Endodermal cell (in vitro differentiated cells): ENCODE data around the gene NUPR1. TPM values are rescaled to one million over a fixed set of nuclear protein-coding genes. Genes with fewer than 3 reads are reported as not detected.

Source experiments
- DNase-seq: peaks from one replicate; pipeline ENCODE4 v3.0.0-alpha.2; 2017
- H3K27ac ChIP-seq: 2 replicates; pipeline ENCODE4 v1.5.1; 2013; ENCODE audit warnings: mild to moderate bottlenecking, low read depth, low read length, moderate library complexity
- H3K27me3 ChIP-seq: 2 replicates; pipeline ENCODE4 v1.6.1; 2013; ENCODE audit warnings: mild to moderate bottlenecking, low read length, moderate library complexity; ENCODE audit not compliant: insufficient read depth, control insufficient read depth, poor library complexity, severe bottlenecking
- H3K36me3 ChIP-seq: 2 replicates; pipeline ENCODE4 v1.7.0; 2013; ENCODE audit warnings: mild to moderate bottlenecking, low read length, moderate library complexity; ENCODE audit not compliant: control insufficient read depth, insufficient read depth
- H3K4me1 ChIP-seq: one replicate; pipeline ENCODE4 v1.7.0; 2013; ENCODE audit warnings: low read length; ENCODE audit not compliant: control insufficient read depth, insufficient read depth
- H3K4me3 ChIP-seq: 2 replicates; pipeline ENCODE4 v1.5.1; 2013; ENCODE audit warnings: mild to moderate bottlenecking, low read length, moderate library complexity
- H3K9ac ChIP-seq: 2 replicates; pipeline ENCODE4 v1.6.1; 2013; ENCODE audit warnings: mild to moderate bottlenecking, low read length, moderate library complexity; ENCODE audit not compliant: poor library complexity, severe bottlenecking; ENCODE audit errors: extremely low read depth
- H3K9me3 ChIP-seq: 2 replicates; pipeline ENCODE4 v1.6.1; 2013; ENCODE audit warnings: mild to moderate bottlenecking, low read length, moderate library complexity; ENCODE audit not compliant: control insufficient read depth
- H3K27ac Mint-ChIP-seq: 2 replicates; pipeline ENCODE4 v1.8.0; 2020; ENCODE audit warnings: mixed read lengths
- H3K27me3 Mint-ChIP-seq: 2 replicates; pipeline ENCODE4 v1.8.0; 2021; ENCODE audit warnings: mild to moderate bottlenecking, mixed read lengths; ENCODE audit not compliant: insufficient read depth
- H3K36me3 Mint-ChIP-seq: 2 replicates; pipeline ENCODE4 v1.8.0; 2020; ENCODE audit warnings: low read depth, mixed read lengths
- H3K4me1 Mint-ChIP-seq: 2 replicates; pipeline ENCODE4 v1.8.0; 2020; ENCODE audit warnings: mixed read lengths
- H3K4me3 Mint-ChIP-seq: 2 replicates; pipeline ENCODE4 v1.8.0; 2020; ENCODE audit warnings: mild to moderate bottlenecking, moderate library complexity, mixed read lengths
- H3K9me3 Mint-ChIP-seq: 2 replicates; pipeline ENCODE4 v1.8.0; 2020; ENCODE audit warnings: mild to moderate bottlenecking, mixed read lengths
- WGBS, 2 experiments: methylation state at CpG; one replicate each; pipeline versions ENCODE4 v1.1.5 to v1.1.7; 2013; ENCODE audit warnings: missing lambda C conversion rate in 2 of 2, mixed read lengths in 1 of 2; ENCODE audit not compliant: insufficient coverage in 1 of 2, insufficient read length in 1 of 2; 5-methylcytosine and 5-hydroxymethylcytosine counted together
- long read RNA-seq, 4 experiments: library from polyadenylated mRNA in 2 of 4; library from RNA in 1 of 4; library from capped mRNA in 1 of 4; stranded (forward) in 3 of 4; unstranded in 1 of 4; transcript quantifications; one replicate each; pipeline ENCODE4 v2.0.0, GENCODE V29; 2020 to 2021; ENCODE audit warnings: inconsistent platforms in 1 of 4
- polyA plus RNA-seq, 2 experiments: library from polyadenylated mRNA; stranded (reverse); fragments of 50-300 nt; gene quantifications; one replicate each; pipeline ENCODE4 v1.2.3, GENCODE V29; 2013
- total RNA-seq, 2 donors: library from RNA; stranded (reverse); fragmentation: NEBNext Ultra II Directional in 1 of 2; extraction: Animal tissue kit (Norgen Biotek cat#: 25700) in 1 of 2; gene quantifications; 2 replicates in 1 of 2; 3 replicates in 1 of 2; pipeline ENCODE4 v1.2.1, GENCODE V29; 2021
- TF ChIP-seq, protein P1 (sequence below): fragments of 200-600 bp; sonication (generic); conservative IDR thresholded peaks from 2 replicates; pipeline ENCODE4 v1.5.0; 2021; ENCODE audit warnings: antibody characterized with exemption, mild to moderate bottlenecking

The NUPR1 gene
- not detected for total RNA-seq
- 0.14 TPM for polyA plus RNA-seq (2013, experiment 1 of 2)
- polyA plus RNA-seq (2013, experiment 2 of 2), result not detected
- long read RNA-seq, experiment 1, result 0 reads
- long read RNA-seq, experiment 2, result 0 reads
- long read RNA-seq, experiment 3, result 0 reads
- long read RNA-seq, experiment 4, result 0 reads

DNA sequence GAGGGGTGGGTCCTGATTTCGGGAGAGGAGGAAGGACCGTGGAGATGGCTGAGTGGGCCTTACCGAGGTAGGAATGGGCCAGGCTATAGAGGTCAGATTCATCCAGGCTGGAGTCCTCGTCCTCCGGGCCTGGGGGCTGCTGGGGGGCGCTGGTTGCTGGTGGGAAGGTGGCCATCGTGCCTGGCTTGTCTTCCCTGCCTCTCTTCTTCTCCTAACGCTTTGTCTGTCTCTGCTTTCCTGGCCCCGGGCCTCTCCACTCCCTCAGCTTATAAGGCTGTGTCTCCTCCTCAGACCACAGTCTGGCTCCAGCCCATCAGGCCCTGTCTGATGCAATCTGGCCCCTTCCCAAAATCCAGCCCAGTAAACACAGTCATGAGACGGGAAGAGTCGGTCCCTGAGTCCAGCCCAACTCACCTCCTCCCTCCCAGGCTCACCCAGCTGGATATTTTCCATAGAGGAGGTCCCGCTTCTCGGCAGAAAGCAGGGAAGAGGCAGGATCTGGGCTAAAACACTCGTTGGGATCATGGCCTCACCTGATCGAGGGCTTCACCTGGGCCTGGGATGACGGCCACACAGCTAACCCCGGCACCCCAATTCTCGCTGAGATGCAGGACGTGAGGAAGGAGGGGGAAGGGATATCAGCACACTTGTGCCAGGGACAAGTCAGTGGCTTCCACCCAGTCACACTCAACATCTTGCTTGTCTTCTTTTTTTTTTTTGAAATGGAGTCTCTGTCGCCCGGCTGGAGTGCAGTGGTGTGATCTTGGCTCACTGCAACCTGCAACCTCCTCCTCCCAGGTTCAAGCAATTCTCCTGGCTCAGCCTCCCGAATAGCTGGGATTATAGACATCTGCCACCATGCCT is at the start of gene NUPR1:
Gene NUPR1, minus strand, starts transcription at position 242 of the 864 bp plus-strand sequence. Its CDS starts 67 bp downstream, at position 175.
- Histone ChIP-seq H3K27me3 (no peaks in the 10 kb centered on the region), H3K27ac (no peak within 1 kb of the TSS), H3K9ac (no peak within 1 kb of the TSS), H3K4me3 (no peak within 1 kb of the TSS), H3K36me3 (no peaks in the 10 kb centered on the region), H3K9me3 (no peaks in the 10 kb centered on the region), H3K4me1 (no peaks in the 10 kb centered on the region)
- no peaks in the 10 kb centered on the region for H3K36me3 Mint-ChIP-seq
- no peak within 1 kb of the TSS for H3K4me3 Mint-ChIP-seq
- 87% methylated on average over 10 to 22 of the region's 22 CpGs for WGBS, 2 experiments
- TF ChIP-seq, protein P1, sequence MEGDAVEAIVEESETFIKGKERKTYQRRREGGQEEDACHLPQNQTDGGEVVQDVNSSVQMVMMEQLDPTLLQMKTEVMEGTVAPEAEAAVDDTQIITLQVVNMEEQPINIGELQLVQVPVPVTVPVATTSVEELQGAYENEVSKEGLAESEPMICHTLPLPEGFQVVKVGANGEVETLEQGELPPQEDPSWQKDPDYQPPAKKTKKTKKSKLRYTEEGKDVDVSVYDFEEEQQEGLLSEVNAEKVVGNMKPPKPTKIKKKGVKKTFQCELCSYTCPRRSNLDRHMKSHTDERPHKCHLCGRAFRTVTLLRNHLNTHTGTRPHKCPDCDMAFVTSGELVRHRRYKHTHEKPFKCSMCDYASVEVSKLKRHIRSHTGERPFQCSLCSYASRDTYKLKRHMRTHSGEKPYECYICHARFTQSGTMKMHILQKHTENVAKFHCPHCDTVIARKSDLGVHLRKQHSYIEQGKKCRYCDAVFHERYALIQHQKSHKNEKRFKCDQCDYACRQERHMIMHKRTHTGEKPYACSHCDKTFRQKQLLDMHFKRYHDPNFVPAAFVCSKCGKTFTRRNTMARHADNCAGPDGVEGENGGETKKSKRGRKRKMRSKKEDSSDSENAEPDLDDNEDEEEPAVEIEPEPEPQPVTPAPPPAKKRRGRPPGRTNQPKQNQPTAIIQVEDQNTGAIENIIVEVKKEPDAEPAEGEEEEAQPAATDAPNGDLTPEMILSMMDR, result no peak
- DNase-seq, result peak; percentile 52
- H3K27ac Mint-ChIP-seq, result peak within 1 kb of the TSS; percentile 82
- no peaks in the 10 kb centered on the region for H3K9me3 Mint-ChIP-seq
- H3K4me1 Mint-ChIP-seq, result no peaks in the 10 kb centered on the region
- no peaks in the 10 kb centered on the region for H3K27me3 Mint-ChIP-seq

DNA sequence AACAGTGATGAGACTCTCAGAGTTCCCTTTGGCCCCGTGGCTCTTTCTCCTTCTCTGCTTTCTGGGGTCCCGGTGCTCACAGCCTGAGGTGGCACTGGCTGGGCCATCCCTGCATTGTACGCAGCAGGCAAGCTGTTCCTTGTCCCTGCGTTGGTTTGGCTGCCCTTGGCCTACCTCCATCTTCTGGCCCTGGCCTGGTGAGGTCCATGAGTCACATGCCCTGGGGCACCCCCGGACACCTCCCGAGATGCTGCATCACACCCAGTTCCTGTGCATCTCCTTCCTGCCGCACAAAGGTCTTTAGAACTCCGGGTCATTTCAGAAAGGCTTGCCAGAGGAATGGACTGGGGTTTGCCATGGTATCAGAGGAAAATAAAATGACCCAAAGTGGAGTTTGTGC is 48.6 kb upstream of the NUPR1 start:
- no peak overlapping the region for H3K9ac ChIP-seq
- H3K4me3 ChIP-seq, result no peak overlapping the region
- Mint-ChIP-seq H3K36me3 (peaks cover 57% of the 10 kb centered on the region), H3K4me1 (no peaks in the 10 kb centered on the region), H3K27ac (no peak overlapping the region), H3K27me3 (no peaks in the 10 kb centered on the region), H3K4me3 (no peak overlapping the region), H3K9me3 (no peaks in the 10 kb centered on the region)
- TF ChIP-seq, protein P1, result no peak
- peaks cover 20% of the 10 kb centered on the region for H3K36me3 ChIP-seq
- no peaks in the 10 kb centered on the region for H3K4me1 ChIP-seq
- no peak overlapping the region for H3K27ac ChIP-seq
- 91 to 96% methylated on average over 6 to 8 of the region's 8 CpGs for WGBS, 2 experiments
- no peaks in the 10 kb centered on the region for H3K27me3 ChIP-seq
- no peak for DNase-seq
- H3K9me3 ChIP-seq, result no peaks in the 10 kb centered on the region

DNA sequence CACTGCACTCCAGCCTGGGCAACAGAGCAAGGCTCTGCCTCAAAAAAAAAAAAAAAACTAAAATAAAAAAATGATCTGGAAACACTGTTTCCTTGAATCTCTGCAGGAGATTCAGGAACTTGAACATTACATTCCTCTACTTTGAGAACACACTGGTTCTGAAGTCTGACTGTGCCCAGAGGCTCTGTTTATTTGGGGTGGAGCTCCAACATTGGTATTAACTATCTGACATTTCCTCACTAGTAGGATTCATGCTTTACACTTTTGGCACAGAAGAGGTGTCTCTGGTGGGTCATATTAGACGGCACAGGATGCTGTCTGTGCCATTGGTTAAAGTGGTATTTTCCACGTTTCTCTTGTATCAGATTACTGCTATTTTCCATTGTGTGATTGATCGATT is 47.7 kb upstream of the NUPR1 start:
- Mint-ChIP-seq H3K4me1 (no peaks in the 10 kb centered on the region), H3K9me3 (no peaks in the 10 kb centered on the region), H3K27me3 (no peaks in the 10 kb centered on the region), H3K4me3 (no peak overlapping the region), H3K27ac (no peak overlapping the region), H3K36me3 (peaks cover 53% of the 10 kb centered on the region)
- Histone ChIP-seq H3K4me3 (no peak overlapping the region), H3K4me1 (no peaks in the 10 kb centered on the region), H3K27ac (no peak overlapping the region), H3K9ac (no peak overlapping the region), H3K27me3 (no peaks in the 10 kb centered on the region), H3K9me3 (no peaks in the 10 kb centered on the region), H3K36me3 (peaks cover 20% of the 10 kb centered on the region)
- no peak for DNase-seq
- TF ChIP-seq, protein P1, result no peak
- 94 to 100% methylated on average over 3 of the region's 3 CpGs for WGBS, 2 experiments
